Upper lobe of left lung (tissue), 4 donors: Measurements from ENCODE around the gene RHOT2.

ENCODE experiments used
- EP300 ChIP-seq, 4 donors: sonication (generic); formaldehyde crosslinking; IDR thresholded peaks; one replicate each; pipeline ENCODE4 v1.5.1; 2017; ENCODE audit warnings: antibody characterized with exemption in 4 of 4, control low read depth in 2 of 4
- POLR2A ChIP-seq, 4 donors: fragments of 450-650 bp; IDR thresholded peaks; one replicate each; pipeline ENCODE4 v1.5.1; 2016 to 2017; ENCODE audit warnings: antibody characterized with exemption in 4 of 4, mild to moderate bottlenecking in 2 of 4
- POLR2AphosphoS5 ChIP-seq, 2 donors: sonication (generic); formaldehyde crosslinking; IDR thresholded peaks; one replicate each; pipeline ENCODE4 v1.5.1; 2017; ENCODE audit warnings: antibody characterized with exemption in 2 of 2
- TF ChIP-seq, protein P1 (sequence below), 6 experiments: fragments of 450-650 bp in 4 of 6; fragments of 200-600 bp in 2 of 6; sonication (generic) in 2 of 6; IDR thresholded peaks; one replicate each; pipeline ENCODE4 v1.5.1; 2016 to 2019; ENCODE audit warnings: antibody characterized with exemption in 6 of 6

- TF ChIP-seq, protein P1, sequence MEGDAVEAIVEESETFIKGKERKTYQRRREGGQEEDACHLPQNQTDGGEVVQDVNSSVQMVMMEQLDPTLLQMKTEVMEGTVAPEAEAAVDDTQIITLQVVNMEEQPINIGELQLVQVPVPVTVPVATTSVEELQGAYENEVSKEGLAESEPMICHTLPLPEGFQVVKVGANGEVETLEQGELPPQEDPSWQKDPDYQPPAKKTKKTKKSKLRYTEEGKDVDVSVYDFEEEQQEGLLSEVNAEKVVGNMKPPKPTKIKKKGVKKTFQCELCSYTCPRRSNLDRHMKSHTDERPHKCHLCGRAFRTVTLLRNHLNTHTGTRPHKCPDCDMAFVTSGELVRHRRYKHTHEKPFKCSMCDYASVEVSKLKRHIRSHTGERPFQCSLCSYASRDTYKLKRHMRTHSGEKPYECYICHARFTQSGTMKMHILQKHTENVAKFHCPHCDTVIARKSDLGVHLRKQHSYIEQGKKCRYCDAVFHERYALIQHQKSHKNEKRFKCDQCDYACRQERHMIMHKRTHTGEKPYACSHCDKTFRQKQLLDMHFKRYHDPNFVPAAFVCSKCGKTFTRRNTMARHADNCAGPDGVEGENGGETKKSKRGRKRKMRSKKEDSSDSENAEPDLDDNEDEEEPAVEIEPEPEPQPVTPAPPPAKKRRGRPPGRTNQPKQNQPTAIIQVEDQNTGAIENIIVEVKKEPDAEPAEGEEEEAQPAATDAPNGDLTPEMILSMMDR (IDR thresholded peaks at IDR 0.05), result no peak
- no peak for TF ChIP-seq POLR2A (IDR thresholded peaks at IDR 0.05)
- TF ChIP-seq POLR2AphosphoS5 (IDR thresholded peaks at IDR 0.05), result no peak
- TF ChIP-seq EP300 (IDR thresholded peaks at IDR 0.05), result no peak
Observed at GRCh38 chr16:689175-689897, 21.4 kb downstream of the RHOT2 start.
